Skeletal muscle satellite cell (primary cell): ENCODE measurements around the gene EOGT.

Source experiments
- H3K27me3 ChIP-seq: 2 replicates; pipeline ENCODE4 v1.7.0; 2013; ENCODE audit warnings: low read length; ENCODE audit not compliant: control insufficient read depth, insufficient read depth
- H3K36me3 ChIP-seq: 2 replicates; pipeline ENCODE4 v1.7.0; 2013; ENCODE audit warnings: mild to moderate bottlenecking, control low read depth, low read length; ENCODE audit not compliant: insufficient read depth
- H3K4me1 ChIP-seq: 2 replicates; pipeline ENCODE4 v1.7.0; 2013; ENCODE audit warnings: low read length; ENCODE audit not compliant: control insufficient read depth, insufficient read depth
- H3K4me2 ChIP-seq: 2 replicates; pipeline ENCODE4 v1.7.0; 2013; ENCODE audit warnings: mild to moderate bottlenecking, low read length
- H3K4me3 ChIP-seq: 2 replicates; pipeline ENCODE4 v1.7.0; 2013; ENCODE audit warnings: low read length
- H3K9ac ChIP-seq: 2 replicates; pipeline ENCODE4 v1.7.0; 2013; ENCODE audit warnings: mild to moderate bottlenecking, low read depth, low read length, moderate library complexity
- H3K9me3 ChIP-seq: replicated peaks from 2 replicates; pipeline ENCODE4 v1.7.0; 2013; ENCODE audit warnings: mild to moderate bottlenecking, control low read depth, low read length

Gene EOGT

GRCh38 chr3:69005791-69006482, 7.5 kb downstream of the EOGT start:
- Histone ChIP-seq H3K4me2 (no peak overlapping the region), H3K9me3 (no peaks in the 10 kb centered on the region), H3K36me3 (peaks cover 82% of the 10 kb centered on the region), H3K4me1 (peaks cover 22% of the 10 kb centered on the region), H3K27me3 (no peaks in the 10 kb centered on the region), H3K4me3 (no peak overlapping the region), H3K9ac (no peak overlapping the region)

GRCh38 chr3:69005071-69005790, 8.3 kb downstream of the EOGT start:
- no peak overlapping the region for H3K9ac ChIP-seq
- H3K9me3 ChIP-seq: no peaks in the 10 kb centered on the region
- H3K4me1 ChIP-seq: peaks cover 16% of the 10 kb centered on the region
- no peaks in the 10 kb centered on the region for H3K27me3 ChIP-seq
- H3K4me3 ChIP-seq: no peak overlapping the region
- H3K4me2 ChIP-seq: no peak overlapping the region
- peaks cover 75% of the 10 kb centered on the region for H3K36me3 ChIP-seq

GRCh38 chr3:69004138-69004537, 9.3 kb downstream of the EOGT start:
- no peak overlapping the region for H3K4me3 ChIP-seq
- H3K9me3 ChIP-seq: no peaks in the 10 kb centered on the region
- peaks cover 69% of the 10 kb centered on the region for H3K36me3 ChIP-seq

GRCh38 chr3:68999605-69000004, 13.9 kb downstream of the EOGT start:
- Histone ChIP-seq H3K36me3 (peaks cover 65% of the 10 kb centered on the region), H3K27me3 (no peaks in the 10 kb centered on the region), H3K4me1 (peaks cover 15% of the 10 kb centered on the region), H3K9me3 (no peaks in the 10 kb centered on the region), H3K4me2 (no peak overlapping the region), H3K4me3 (no peak overlapping the region), H3K9ac (no peak overlapping the region)

More at GRCh38 chr3:69004138-69004537, 9.3 kb downstream of the EOGT start:
- H3K27me3 ChIP-seq: no peaks in the 10 kb centered on the region
- no peak overlapping the region for H3K4me2 ChIP-seq
- H3K4me1 ChIP-seq: peaks cover 12% of the 10 kb centered on the region
- H3K9ac ChIP-seq: no peak overlapping the region

- Histone ChIP-seq H3K4me2 (no peak overlapping the region), H3K4me1 (peaks cover 15% of the 10 kb centered on the region), H3K9ac (no peak overlapping the region), H3K27me3 (no peaks in the 10 kb centered on the region), H3K9me3 (no peaks in the 10 kb centered on the region), H3K36me3 (peaks cover 65% of the 10 kb centered on the region), H3K4me3 (no peak overlapping the region)
Observed at GRCh38 chr3:68999158-68999557, 14.3 kb downstream of the EOGT start.

- Histone ChIP-seq H3K36me3 (peaks cover 63% of the 10 kb centered on the region), H3K27me3 (no peaks in the 10 kb centered on the region), H3K9ac (no peak overlapping the region), H3K4me3 (no peak overlapping the region), H3K9me3 (no peaks in the 10 kb centered on the region), H3K4me2 (no peak overlapping the region), H3K4me1 (peaks cover 15% of the 10 kb centered on the region)
Observed at GRCh38 chr3:68997887-68998286, 15.6 kb downstream of the EOGT start.

- Histone ChIP-seq H3K9me3 (no peaks in the 10 kb centered on the region), H3K27me3 (no peaks in the 10 kb centered on the region), H3K4me2 (no peak overlapping the region), H3K4me1 (peaks cover 15% of the 10 kb centered on the region), H3K4me3 (no peak overlapping the region), H3K9ac (no peak overlapping the region), H3K36me3 (peaks cover 57% of the 10 kb centered on the region)
Observed at GRCh38 chr3:68996356-68996995, 17.0 kb downstream of the EOGT start.

GRCh38 chr3:68988740-68989139, 24.7 kb downstream of the EOGT start:
- no peaks in the 10 kb centered on the region for H3K9me3 ChIP-seq
- no peak overlapping the region for H3K4me3 ChIP-seq
- H3K4me1 ChIP-seq: no peaks in the 10 kb centered on the region
- H3K27me3 ChIP-seq: no peaks in the 10 kb centered on the region
- H3K36me3 ChIP-seq: peaks cover 66% of the 10 kb centered on the region
- no peak overlapping the region for H3K4me2 ChIP-seq
- H3K9ac ChIP-seq: no peak overlapping the region

GRCh38 chr3:68987322-68987721, 26.2 kb downstream of the EOGT start:
- Histone ChIP-seq H3K36me3 (peaks cover 73% of the 10 kb centered on the region), H3K4me1 (no peaks in the 10 kb centered on the region), H3K4me2 (no peak overlapping the region), H3K27me3 (no peaks in the 10 kb centered on the region), H3K4me3 (no peak overlapping the region), H3K9ac (no peak overlapping the region), H3K9me3 (no peaks in the 10 kb centered on the region)

- Histone ChIP-seq H3K9ac (no peak overlapping the region), H3K4me3 (no peak overlapping the region), H3K4me2 (no peak overlapping the region), H3K27me3 (no peaks in the 10 kb centered on the region), H3K36me3 (peaks cover 74% of the 10 kb centered on the region), H3K9me3 (no peaks in the 10 kb centered on the region), H3K4me1 (no peaks in the 10 kb centered on the region)
Observed at GRCh38 chr3:68986496-68987208, 26.8 kb downstream of the EOGT start.

GRCh38 chr3:68985146-68985790, 28.2 kb downstream of the EOGT start:
- Histone ChIP-seq H3K27me3 (no peaks in the 10 kb centered on the region), H3K36me3 (peaks cover 79% of the 10 kb centered on the region), H3K4me3 (no peak overlapping the region), H3K4me1 (no peaks in the 10 kb centered on the region), H3K4me2 (no peak overlapping the region), H3K9me3 (no peaks in the 10 kb centered on the region), H3K9ac (no peak overlapping the region)
